K562 (cell line): ENCODE results near the gene IFT22.
"Not testable (repeated sequence)": the region's sequence is repeated elsewhere in the genome, so short reads cannot be mapped to it uniquely, and the experiment has no call there.

ENCODE experiments used
- CREM ChIP-seq: IDR thresholded peaks from 2 replicates; pipeline ENCODE4 v1.6.1; 2014; ENCODE audit warnings: antibody characterized with exemption, low read depth
- CTBP1 ChIP-seq: fragments of 450-650 bp; IDR thresholded peaks from 2 replicates; pipeline ENCODE4 v1.6.1; 2016; ENCODE audit warnings: borderline replicate concordance
- GABPB1 ChIP-seq: sonication (generic); formaldehyde crosslinking; IDR thresholded peaks from 2 replicates; pipeline ENCODE4 v1.8.0; 2022; ENCODE audit warnings: mild to moderate bottlenecking, missing genetic modification reagents
- HDAC1 ChIP-seq, 2 experiments: fragments of 450-650 bp; IDR thresholded peaks; 2 replicates each; pipeline ENCODE4 v1.6.1; 2016 to 2017; ENCODE audit warnings: inconsistent platforms in 1 of 2, mild to moderate bottlenecking in 1 of 2, moderate library complexity in 1 of 2
- HDAC2 ChIP-seq: fragments of 450-650 bp; IDR thresholded peaks from 2 replicates; pipeline ENCODE4 v1.6.1; 2016; ENCODE audit warnings: mild to moderate bottlenecking
- MAX ChIP-seq: sonication (generic); formaldehyde crosslinking; IDR thresholded peaks from 2 replicates; pipeline ENCODE4 v1.9.0; 2022; ENCODE audit warnings: mild to moderate bottlenecking, missing genetic modification reagents
- MAZ ChIP-seq, 2 experiments: fragments of 450-650 bp in 1 of 2; sonication (generic) in 1 of 2; formaldehyde crosslinking; IDR thresholded peaks in 1 of 2; conservative IDR thresholded peaks in 1 of 2; 2 replicates each; pipeline versions ENCODE4 v1.4.0 to v1.5.0; 2020; ENCODE audit warnings: mild to moderate bottlenecking in 1 of 2, missing genetic modification reagents in 1 of 2
- NFE2L1 ChIP-seq: fragments of 450-650 bp; IDR thresholded peaks from 2 replicates; pipeline ENCODE4 v1.6.1; 2016; ENCODE audit warnings: missing genetic modification characterization, low read depth, mild to moderate bottlenecking, missing compliant biosample characterization, moderate library complexity, borderline replicate concordance
- NUFIP1 ChIP-seq: fragments of 450-650 bp; IDR thresholded peaks from 2 replicates; pipeline ENCODE4 v1.6.1; 2018; ENCODE audit not compliant: partially characterized antibody
- SP2 ChIP-seq: IDR thresholded peaks from 2 replicates; pipeline ENCODE4 v1.6.1; 2011; ENCODE audit warnings: mild to moderate bottlenecking, low read depth, low read length, moderate library complexity; ENCODE audit not compliant: poor library complexity, severe bottlenecking; ENCODE audit errors: extremely low read depth
- ZFP30 ChIP-seq: fragments of 250-450 bp; sonication (Bioruptor Pico); IDR thresholded peaks from 2 replicates; pipeline ENCODE4 v1.8.0; 2022; ENCODE audit warnings: moderate library complexity, mild to moderate bottlenecking, inconsistent platforms, borderline replicate concordance
- ZNF586 ChIP-seq: fragments of 450-650 bp; formaldehyde crosslinking; conservative IDR thresholded peaks from 2 replicates; pipeline ENCODE4 v1.4.0; 2020; ENCODE audit warnings: mild to moderate bottlenecking, moderate library complexity
- TF ChIP-seq, protein P1 (sequence below), 3 experiments: IDR thresholded peaks in 2 of 3; conservative IDR thresholded peaks in 1 of 3; 2 replicates each; pipeline ENCODE4 v1.5.1; 2011 to 2012; ENCODE audit warnings: low read length in 3 of 3, mild to moderate bottlenecking in 3 of 3, control low read depth in 2 of 3, improper control_type of control experiment in 1 of 3, inconsistent platforms in 1 of 3, low read depth in 1 of 3, mixed read lengths in 1 of 3, moderate library complexity in 1 of 3; ENCODE audit not compliant: insufficient read depth in 2 of 3
- TF ChIP-seq, protein P2 (sequence below): fragments of 450-650 bp; formaldehyde crosslinking; IDR thresholded peaks from 2 replicates; pipeline ENCODE4 v1.4.0; 2020; ENCODE audit warnings: mild to moderate bottlenecking, mixed read lengths

- TF ChIP-seq, protein P1, sequence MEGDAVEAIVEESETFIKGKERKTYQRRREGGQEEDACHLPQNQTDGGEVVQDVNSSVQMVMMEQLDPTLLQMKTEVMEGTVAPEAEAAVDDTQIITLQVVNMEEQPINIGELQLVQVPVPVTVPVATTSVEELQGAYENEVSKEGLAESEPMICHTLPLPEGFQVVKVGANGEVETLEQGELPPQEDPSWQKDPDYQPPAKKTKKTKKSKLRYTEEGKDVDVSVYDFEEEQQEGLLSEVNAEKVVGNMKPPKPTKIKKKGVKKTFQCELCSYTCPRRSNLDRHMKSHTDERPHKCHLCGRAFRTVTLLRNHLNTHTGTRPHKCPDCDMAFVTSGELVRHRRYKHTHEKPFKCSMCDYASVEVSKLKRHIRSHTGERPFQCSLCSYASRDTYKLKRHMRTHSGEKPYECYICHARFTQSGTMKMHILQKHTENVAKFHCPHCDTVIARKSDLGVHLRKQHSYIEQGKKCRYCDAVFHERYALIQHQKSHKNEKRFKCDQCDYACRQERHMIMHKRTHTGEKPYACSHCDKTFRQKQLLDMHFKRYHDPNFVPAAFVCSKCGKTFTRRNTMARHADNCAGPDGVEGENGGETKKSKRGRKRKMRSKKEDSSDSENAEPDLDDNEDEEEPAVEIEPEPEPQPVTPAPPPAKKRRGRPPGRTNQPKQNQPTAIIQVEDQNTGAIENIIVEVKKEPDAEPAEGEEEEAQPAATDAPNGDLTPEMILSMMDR (IDR thresholded peaks at IDR 0.05 in 2 of 3, conservative IDR thresholded peaks at IDR 0.05 in 1 of 3; ENCODE audit: insufficient read depth in 2 of 3, low read depth in 1 of 3, low read length in 3 of 3): not testable (repeated sequence)
- not testable (repeated sequence) for TF ChIP-seq NUFIP1; CTBP1; GABPB1 (CRISPR knock-in tag); MAZ (CRISPR knock-in tag; conservative IDR thresholded peaks at IDR 0.05 in 1 of 2, IDR thresholded peaks at IDR 0.05 in 1 of 2); CREM; MAX; NFE2L1 (tag); ZFP30 (CRISPR knock-in tag); HDAC2; ZNF586 (CRISPR knock-in tag); HDAC1 (IDR thresholded peaks at IDR 0.05); SP2
- TF ChIP-seq, protein P2, sequence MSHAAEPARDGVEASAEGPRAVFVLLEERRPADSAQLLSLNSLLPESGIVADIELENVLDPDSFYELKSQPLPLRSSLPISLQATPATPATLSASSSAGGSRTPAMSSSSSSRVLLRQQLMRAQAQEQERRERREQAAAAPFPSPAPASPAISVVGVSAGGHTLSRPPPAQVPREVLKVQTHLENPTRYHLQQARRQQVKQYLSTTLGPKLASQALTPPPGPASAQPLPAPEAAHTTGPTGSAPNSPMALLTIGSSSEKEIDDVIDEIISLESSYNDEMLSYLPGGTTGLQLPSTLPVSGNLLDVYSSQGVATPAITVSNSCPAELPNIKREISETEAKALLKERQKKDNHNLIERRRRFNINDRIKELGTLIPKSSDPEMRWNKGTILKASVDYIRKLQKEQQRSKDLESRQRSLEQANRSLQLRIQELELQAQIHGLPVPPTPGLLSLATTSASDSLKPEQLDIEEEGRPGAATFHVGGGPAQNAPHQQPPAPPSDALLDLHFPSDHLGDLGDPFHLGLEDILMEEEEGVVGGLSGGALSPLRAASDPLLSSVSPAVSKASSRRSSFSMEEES (CRISPR knock-in tag): not testable (repeated sequence)
Observed at GRCh38 chr7:101349300-101349699, 27.7 kb upstream of the IFT22 start.
